Raji (cell line): Measurements from ENCODE around the gene WDR73.

ENCODE experiments used
- POLR2A ChIP-seq: IDR thresholded peaks from 2 replicates; pipeline ENCODE4 v1.6.1; 2011; ENCODE audit warnings: low read depth, low read length, control low read depth; ENCODE audit not compliant: insufficient read depth

WDR73 gene

GRCh38 chr15:84634228-84634837 lies 19.8 kb downstream of the WDR73 start:
- TF ChIP-seq POLR2A: no peak

- no peak for TF ChIP-seq POLR2A
Observed at GRCh38 chr15:84633311-84634227, 20.5 kb downstream of the WDR73 start.

GRCh38 chr15:84631706-84632272 lies 22.3 kb downstream of the WDR73 start:
- no peak for TF ChIP-seq POLR2A

GRCh38 chr15:84629033-84629432 lies 25.1 kb downstream of the WDR73 start:
- no peak for TF ChIP-seq POLR2A

GRCh38 chr15:84625123-84625522 lies 29.0 kb downstream of the WDR73 start:
- no peak for TF ChIP-seq POLR2A

- TF ChIP-seq POLR2A: no peak
Observed at GRCh38 chr15:84624359-84624758, 29.7 kb downstream of the WDR73 start.

- TF ChIP-seq POLR2A: no peak
Observed at GRCh38 chr15:84621358-84621979, 32.6 kb downstream of the WDR73 start.

- TF ChIP-seq POLR2A: no peak
Observed at GRCh38 chr15:84620626-84621025, 33.5 kb downstream of the WDR73 start.

- no peak for TF ChIP-seq POLR2A
Observed at GRCh38 chr15:84616235-84616634, 37.8 kb downstream of the WDR73 start.

GRCh38 chr15:84611631-84612030 lies 42.5 kb downstream of the WDR73 start:
- TF ChIP-seq POLR2A: no peak

GRCh38 chr15:84609818-84610525 lies 44.1 kb downstream of the WDR73 start:
- TF ChIP-seq POLR2A: no peak

GRCh38 chr15:84608707-84609284 lies 45.3 kb downstream of the WDR73 start:
- TF ChIP-seq POLR2A: no peak

- no peak for TF ChIP-seq POLR2A
Observed at GRCh38 chr15:84606653-84607120, 47.4 kb downstream of the WDR73 start.

- no peak for TF ChIP-seq POLR2A
Observed at GRCh38 chr15:84605554-84605882, 48.6 kb downstream of the WDR73 start.
